Mammary epithelial cell (primary cell): ENCODE results near the gene STYK1.

ENCODE experiments used
- CTCF ChIP-seq, 2 donors: IDR thresholded peaks in 1 of 2; conservative IDR thresholded peaks in 1 of 2; 2 replicates each; pipeline ENCODE4 v1.5.1; 2011 to 2012; ENCODE audit warnings: inconsistent platforms in 2 of 2, low read length in 2 of 2, mild to moderate bottlenecking in 2 of 2, control low read depth in 1 of 2, low read depth in 1 of 2; ENCODE audit not compliant: insufficient read depth in 1 of 2; ENCODE audit errors: extremely low read depth in 1 of 2
- EZH2 ChIP-seq: IDR thresholded peaks from 2 replicates; pipeline ENCODE4 v1.6.1; 2012; ENCODE audit warnings: low read length, inconsistent platforms, borderline replicate concordance

GRCh38 chr12:10571141-10571540, 102.7 kb downstream of the STYK1 start:
- TF ChIP-seq CTCF (conservative IDR thresholded peaks at IDR 0.05 in 1 of 2, IDR thresholded peaks at IDR 0.05 in 1 of 2; ENCODE audit: extremely low read depth in 1 of 2, insufficient read depth in 1 of 2, low read depth in 1 of 2, low read length in 2 of 2): no peak
- TF ChIP-seq EZH2: no peak
